DND-41 (cell line): ENCODE measurements around the gene UNC13D.
A peak's percentile ranks its signal among the peaks of the same experiment; 100 is the strongest.
"Not testable (repeated sequence)": the region's sequence is repeated elsewhere in the genome, so short reads cannot be mapped to it uniquely, and the experiment has no call there.

Experiments used
- ATAC-seq: fragments of 200-7000 bp; cut with Tn5 transposase; 3 replicates; pipeline ENCODE4 v1.9.1; 2021; ENCODE audit warnings: low read depth; ENCODE audit not compliant: insufficient read depth
- DNase-seq: peaks from one replicate; pipeline ENCODE4 v3.0.0-alpha.2; 2020
- H2AFZ ChIP-seq: 2 replicates; pipeline ENCODE4 v1.6.0; 2012; ENCODE audit warnings: low read depth, low read length
- H3K27ac ChIP-seq: 2 replicates; pipeline ENCODE4 v1.5.1; 2012; ENCODE audit warnings: low read length, inconsistent platforms
- H3K27me3 ChIP-seq: fragments of 200-600 bp; sonication (generic); 2 replicates; pipeline ENCODE4 v1.6.0; 2012; ENCODE audit warnings: low read length, mild to moderate bottlenecking, inconsistent platforms; ENCODE audit not compliant: insufficient read depth, poor library complexity
- H3K36me3 ChIP-seq: 2 replicates; pipeline ENCODE4 v1.5.1; 2012; ENCODE audit warnings: low read length, inconsistent platforms; ENCODE audit not compliant: insufficient read depth
- H3K4me1 ChIP-seq: 2 replicates; pipeline ENCODE4 v1.5.1; 2012; ENCODE audit warnings: mild to moderate bottlenecking, low read length; ENCODE audit not compliant: insufficient read depth
- H3K4me2 ChIP-seq: 2 replicates; pipeline ENCODE4 v1.6.0; 2012; ENCODE audit warnings: mild to moderate bottlenecking, moderate library complexity, low read length, inconsistent platforms; ENCODE audit not compliant: insufficient read depth
- H3K4me3 ChIP-seq, 2 experiments: fragments of 200-600 bp in 1 of 2; shearing (Covaris generic) in 1 of 2; 2 replicates each; pipeline ENCODE4 v1.5.1; 2012 to 2016; ENCODE audit warnings: inconsistent platforms in 2 of 2, low read length in 2 of 2, mild to moderate bottlenecking in 2 of 2, low read depth in 1 of 2, moderate library complexity in 1 of 2
- H3K79me2 ChIP-seq: 2 replicates; pipeline ENCODE4 v1.6.0; 2012; ENCODE audit warnings: low read length, inconsistent platforms; ENCODE audit not compliant: insufficient read depth
- H3K9ac ChIP-seq: 2 replicates; pipeline ENCODE4 v1.6.0; 2012; ENCODE audit warnings: low read depth, mild to moderate bottlenecking, inconsistent platforms, low read length, moderate library complexity
- H3K9me3 ChIP-seq: 2 replicates; pipeline ENCODE4 v1.5.1; 2012; ENCODE audit warnings: low read length, moderate library complexity, mild to moderate bottlenecking, inconsistent platforms; ENCODE audit not compliant: insufficient read depth, severe bottlenecking
- H4K20me1 ChIP-seq: 2 replicates; pipeline ENCODE4 v1.6.0; 2012; ENCODE audit warnings: low read length; ENCODE audit not compliant: insufficient read depth
- CTCF ChIP-seq: IDR thresholded peaks from 2 replicates; pipeline ENCODE4 v1.5.1; 2012; ENCODE audit warnings: borderline replicate concordance, low read length, moderate library complexity, mild to moderate bottlenecking; ENCODE audit not compliant: poor library complexity, severe bottlenecking; ENCODE audit errors: extremely low read depth
- EZH2 ChIP-seq: IDR thresholded peaks from 3 replicates; pipeline ENCODE4 v1.6.1; 2012; ENCODE audit warnings: borderline replicate concordance, low read depth, mild to moderate bottlenecking, moderate library complexity, low read length, inconsistent platforms; ENCODE audit not compliant: severe bottlenecking

The UNC13D gene

GRCh38 chr17:75872434-75873351 lies 28.5 kb upstream of the UNC13D start:
- Histone ChIP-seq H3K27me3 (no peaks in the 10 kb centered on the region), H3K27ac (no peak overlapping the region), H3K4me2 (no peak overlapping the region), H2AFZ (no peak overlapping the region), H3K4me3 (no peak overlapping the region), H3K4me1 (0 out of 2 replicates have a peak, but pooled peaks cover 2% of the 10 kb centered on the region), H3K36me3 (no peaks in the 10 kb centered on the region), H3K9ac (no peak overlapping the region), H4K20me1 (no peaks in the 10 kb centered on the region), H3K79me2 (no peaks in the 10 kb centered on the region), H3K9me3 (no peaks in the 10 kb centered on the region)
- ATAC-seq (no peak), DNase-seq (peak; percentile 27)
- no peak for TF ChIP-seq CTCF
- no peak for TF ChIP-seq EZH2

DNA sequence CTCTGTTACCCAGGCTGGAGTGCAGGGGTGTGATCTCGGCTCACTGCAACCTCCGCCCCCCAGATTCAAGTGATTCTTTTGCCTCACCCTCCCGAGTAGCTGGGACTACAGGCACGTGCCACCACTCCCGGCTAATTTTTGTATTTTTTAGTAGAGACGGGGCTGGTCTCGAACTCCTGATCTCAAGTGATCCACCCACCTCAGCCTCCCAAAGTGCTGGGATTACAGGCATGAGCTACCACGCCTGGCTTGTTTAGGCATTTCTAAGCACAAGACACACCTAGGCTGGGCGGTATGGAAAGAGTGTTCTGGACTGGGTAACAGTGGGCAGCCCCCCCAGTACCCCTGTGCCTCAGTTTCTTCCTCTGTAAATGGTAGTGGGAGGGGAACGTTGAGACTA lies 26.0 kb upstream of the UNC13D start:
- not testable (repeated sequence) for H3K27me3 ChIP-seq, H3K4me3 ChIP-seq, ATAC-seq, H3K9me3 ChIP-seq, H4K20me1 ChIP-seq, DNase-seq, H3K9ac ChIP-seq, H3K4me1 ChIP-seq, H3K4me2 ChIP-seq, H2AFZ ChIP-seq, H3K27ac ChIP-seq, H3K36me3 ChIP-seq, H3K79me2 ChIP-seq

GRCh38 chr17:75869282-75870141 lies 25.3 kb upstream of the UNC13D start:
- no peaks in the 10 kb centered on the region for H3K79me2 ChIP-seq
- H3K4me1 ChIP-seq, result peaks cover 11% of the 10 kb centered on the region
- TF ChIP-seq CTCF (no peak), EZH2 (no peak)
- ATAC-seq (no peak), DNase-seq (no peak)
- H2AFZ ChIP-seq, result no peak overlapping the region
- H3K27me3 ChIP-seq, result no peaks in the 10 kb centered on the region
- H3K9me3 ChIP-seq, result no peaks in the 10 kb centered on the region
- H3K36me3 ChIP-seq, result no peaks in the 10 kb centered on the region
- no peak overlapping the region for H3K27ac ChIP-seq
- H4K20me1 ChIP-seq, result no peaks in the 10 kb centered on the region
- no peak overlapping the region for H3K4me2 ChIP-seq
- H3K9ac ChIP-seq, result no peak overlapping the region
- H3K4me3 ChIP-seq, result no peak overlapping the region

DNA sequence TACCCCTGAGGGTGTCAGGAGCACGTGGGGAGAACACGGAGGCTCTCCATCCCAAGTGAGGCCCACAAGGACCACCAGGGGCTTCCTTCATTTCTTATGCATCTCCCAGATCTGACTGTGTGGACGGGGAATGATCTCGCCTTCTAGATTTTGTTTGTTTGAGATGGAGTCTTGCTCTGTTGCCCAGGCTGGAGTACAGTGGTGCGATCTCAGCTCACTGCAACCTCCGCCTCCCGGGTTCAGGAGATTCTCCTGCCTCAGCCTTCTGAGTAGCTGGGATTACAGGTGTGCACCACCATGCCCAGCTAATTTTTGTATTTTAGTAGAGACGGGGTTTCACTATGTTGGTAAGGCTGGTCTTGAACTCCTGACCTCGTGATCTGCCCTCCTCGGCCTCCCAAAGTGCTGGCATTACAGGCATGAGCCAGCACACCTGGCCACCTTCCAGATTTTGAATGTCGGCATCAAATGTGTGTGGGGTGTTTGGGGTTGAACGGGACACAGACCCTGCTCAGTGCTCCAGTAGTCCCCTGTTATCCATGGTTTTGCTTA lies 24.6 kb upstream of the UNC13D start:
- not testable (repeated sequence) for DNase-seq, ATAC-seq, H3K79me2 ChIP-seq, H3K9ac ChIP-seq, H3K4me3 ChIP-seq, H3K9me3 ChIP-seq, H4K20me1 ChIP-seq, H3K36me3 ChIP-seq, H3K27me3 ChIP-seq, H2AFZ ChIP-seq, H3K4me2 ChIP-seq, H3K27ac ChIP-seq
- peaks cover 18% of the 10 kb centered on the region for H3K4me1 ChIP-seq

- not testable (repeated sequence) for DNase-seq, H3K4me3 ChIP-seq, H3K36me3 ChIP-seq, ATAC-seq, H4K20me1 ChIP-seq, H3K9me3 ChIP-seq, H2AFZ ChIP-seq, H3K27me3 ChIP-seq, H3K79me2 ChIP-seq
- H3K4me1 ChIP-seq, result peaks cover 26% of the 10 kb centered on the region
- H3K27ac ChIP-seq, result peak overlapping the region; percentile 70
- H3K4me2 ChIP-seq, result peak overlapping the region; percentile 54; the same call in 1 of the 2 replicates
- H3K9ac ChIP-seq, result peak overlapping the region; percentile 32
Measured at GRCh38 chr17:75865404-75866188, 21.4 kb upstream of the UNC13D start.

GRCh38 chr17:75864887-75865286 lies 20.7 kb upstream of the UNC13D start:
- H2AFZ ChIP-seq, result not testable (repeated sequence)
- ATAC-seq, result peak; percentile 20
- H3K4me2 ChIP-seq, result peak overlapping the region; percentile 54

More at GRCh38 chr17:75864887-75865286, 20.7 kb upstream of the UNC13D start:
- not testable (repeated sequence) for H3K9me3 ChIP-seq, H3K36me3 ChIP-seq, H3K4me3 ChIP-seq, H4K20me1 ChIP-seq, H3K79me2 ChIP-seq, H3K27me3 ChIP-seq
- peak overlapping the region; percentile 70 for H3K27ac ChIP-seq
- DNase-seq, result peak; percentile 32
- H3K9ac ChIP-seq, result peak overlapping the region; percentile 32
- H3K4me1 ChIP-seq, result peaks cover 26% of the 10 kb centered on the region
